Gastrocnemius medialis (tissue), 4 donors: ENCODE measurements around the gene GRB2. TPM values are rescaled to one million over a fixed set of nuclear protein-coding genes. Genes with fewer than 3 reads are reported as not detected.

Source experiments
- ATAC-seq, 2 donors: fragments of 150-250 bp; one replicate each; pipeline ENCODE4 v1.9.1; 2016
- DNase-seq, 2 donors: peaks; one replicate each; pipeline ENCODE4 v3.0.0-alpha.2; 2019
- H3K27ac ChIP-seq, 4 donors: fragments of 200-600 bp; sonication (generic); 1 replicate in 1 of 4; 2 replicates in 3 of 4; pipeline ENCODE4 v1.5.1; 2016 to 2018; ENCODE audit warnings: mild to moderate bottlenecking in 2 of 4, moderate library complexity in 1 of 4
- H3K27me3 ChIP-seq, 3 donors: fragments of 200-600 bp; sonication (generic) in 2 of 3; 1 replicate in 1 of 3; 2 replicates in 2 of 3; pipeline versions ENCODE4 v1.5.1 to v1.6.0; 2016 to 2019; ENCODE audit warnings: mild to moderate bottlenecking in 1 of 3, moderate library complexity in 1 of 3
- H3K36me3 ChIP-seq, 2 donors: fragments of 200-600 bp; sonication (generic) in 1 of 2; one replicate each; pipeline ENCODE4 v1.5.1; 2017 to 2018
- H3K4me1 ChIP-seq, 2 donors: fragments of 200-600 bp; sonication (generic) in 1 of 2; one replicate each; pipeline ENCODE4 v1.5.1; 2016 to 2017; ENCODE audit warnings: mild to moderate bottlenecking in 2 of 2
- H3K4me3 ChIP-seq, 4 donors: fragments of 200-600 bp; sonication (generic) in 3 of 4; 1 replicate in 1 of 4; 2 replicates in 3 of 4; pipeline ENCODE4 v1.5.1; 2016 to 2019; ENCODE audit warnings: mild to moderate bottlenecking in 2 of 4
- H3K9me3 ChIP-seq, 3 donors: fragments of 200-600 bp; sonication (generic) in 2 of 3; 1 replicate in 1 of 3; 2 replicates in 2 of 3; pipeline ENCODE4 v1.5.1; 2016 to 2019
- CTCF ChIP-seq, 5 experiments: fragments of 450-650 bp in 3 of 5; fragments of 200-600 bp in 2 of 5; sonication (generic) in 2 of 5; IDR thresholded peaks in 4 of 5; conservative IDR thresholded peaks in 1 of 5; 1 replicate in 4 of 5; 2 replicates in 1 of 5; pipeline ENCODE4 v1.5.1; 2016 to 2019; ENCODE audit warnings: antibody characterized with exemption in 5 of 5, mild to moderate bottlenecking in 3 of 5, moderate library complexity in 3 of 5
- POLR2A ChIP-seq, 2 donors: fragments of 450-650 bp; IDR thresholded peaks; one replicate each; pipeline ENCODE4 v1.6.1; 2017; ENCODE audit warnings: antibody characterized with exemption in 2 of 2, mild to moderate bottlenecking in 2 of 2, moderate library complexity in 2 of 2
- in situ Hi-C, 4 donors: fragments of 200-750 bp; cut with MboI; loops; one replicate each; pipeline versions ENCODE4 v1.15.0 to v1.8.0; 2017; ENCODE audit warnings: low sequenced_read_pairs in 4 of 4
- intact Hi-C: fragments of 100-400 bp; cut with DNase I; formaldehyde crosslinking; loops from one replicate; pipeline ENCODE4 v1.15.1; 2023; ENCODE audit warnings: low total_unique reads
- total RNA-seq, 4 donors: library from RNA; depleted of rRNA; stranded (reverse); fragments of >200 nt; gene quantifications; one replicate each; pipeline versions ENCODE4 v1.1.0 to v1.2.3, GENCODE V29; 2016

GRB2 gene
- total RNA-seq, 4 donors from 2014 or later: 41.7 to 88.5 (median 68.8) TPM

- H3K27ac ChIP-seq: no peak overlapping the region
These were observed 17.7 kb downstream of the GRB2 start for GRCh38 chr17:75387771-75388170.

GRCh38 chr17:75386430-75386829, 19.0 kb downstream of the GRB2 start:
- Histone ChIP-seq H3K36me3 (no peaks in the 10 kb centered on the region), H3K9me3 (no peaks in the 10 kb centered on the region), H3K27me3 (no peaks in the 10 kb centered on the region), H3K4me1 (peaks cover 21 to 25% of the 10 kb centered on the region in 2 donors), H3K4me3 (no peak overlapping the region), H3K27ac (no peak overlapping the region)
- intact Hi-C loops: no loop called here
- in situ Hi-C loops: no loop called here
- no peak for TF ChIP-seq POLR2A (IDR thresholded peaks at IDR 0.05)
- no peak for TF ChIP-seq CTCF (IDR thresholded peaks at IDR 0.05 in 4 of 5, conservative IDR thresholded peaks at IDR 0.05 in 1 of 5)
- no peak for DNase-seq
- ATAC-seq: no peak

More at GRCh38 chr17:75387771-75388170, 17.7 kb downstream of the GRB2 start:
- DNase-seq: no peak
- Histone ChIP-seq H3K4me3 (no peak overlapping the region), H3K4me1 (peaks cover 30 to 38% of the 10 kb centered on the region in 2 donors), H3K27me3 (no peaks in the 10 kb centered on the region), H3K9me3 (no peaks in the 10 kb centered on the region), H3K36me3 (no peaks in the 10 kb centered on the region)
- ATAC-seq: no peak
- in situ Hi-C loops: no loop called here
- intact Hi-C loops: no loop called here
- TF ChIP-seq CTCF (IDR thresholded peaks at IDR 0.05 in 4 of 5, conservative IDR thresholded peaks at IDR 0.05 in 1 of 5): no peak
- TF ChIP-seq POLR2A (IDR thresholded peaks at IDR 0.05): no peak

DNA sequence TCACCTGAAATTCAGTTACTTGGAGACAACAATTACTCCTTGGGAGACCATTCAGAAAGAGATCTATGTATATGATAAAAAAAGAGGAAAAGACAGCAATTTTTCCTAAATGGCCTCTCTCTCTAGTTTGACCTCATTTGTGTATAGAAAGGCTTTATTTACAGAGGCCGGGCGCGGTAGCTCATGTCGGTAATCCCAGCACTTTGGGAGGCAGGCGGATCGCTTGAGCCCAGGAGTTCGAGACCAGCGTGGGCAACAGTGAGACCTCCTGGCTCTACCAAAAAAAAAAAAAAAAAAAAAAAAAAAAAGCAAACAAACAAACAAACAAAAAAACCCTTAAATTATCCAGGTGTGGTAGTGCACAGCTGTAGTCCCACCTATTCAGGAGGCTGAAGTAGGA, 20.7 kb downstream of the GRB2 start:
- Histone ChIP-seq H3K4me3 (no peak overlapping the region), H3K27me3 (no peaks in the 10 kb centered on the region), H3K4me1 (peaks cover 8% of the 10 kb centered on the region in 2 donors), H3K9me3 (no peaks in the 10 kb centered on the region), H3K36me3 (no peaks in the 10 kb centered on the region), H3K27ac (no peak overlapping the region)
- no peak for DNase-seq
- intact Hi-C loops (no loop called here), in situ Hi-C loops (no loop called here)
- no peak for ATAC-seq
- TF ChIP-seq CTCF (IDR thresholded peaks at IDR 0.05 in 4 of 5, conservative IDR thresholded peaks at IDR 0.05 in 1 of 5): no peak
- no peak for TF ChIP-seq POLR2A (IDR thresholded peaks at IDR 0.05)

DNA sequence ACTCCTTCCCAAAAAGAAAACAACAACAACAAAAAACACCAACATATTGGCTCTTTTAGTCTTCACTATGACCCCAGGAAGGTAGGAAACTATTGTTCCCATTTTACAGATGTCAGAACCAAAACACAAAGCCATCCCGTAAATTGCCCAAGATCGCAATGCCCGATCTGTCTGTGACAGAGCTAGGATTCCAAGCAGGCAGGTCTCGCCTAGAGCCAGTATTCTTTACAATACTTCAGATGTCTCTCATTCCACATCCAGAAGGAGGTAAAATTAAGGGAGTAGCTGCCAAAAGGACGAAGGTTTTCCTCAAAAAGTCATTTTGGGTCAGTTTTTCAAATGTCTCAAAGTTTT, 21.7 kb downstream of the GRB2 start:
- no peak overlapping the region for H3K4me3 ChIP-seq
- ATAC-seq (no peak), DNase-seq (no peak)
- H3K27me3 ChIP-seq: no peaks in the 10 kb centered on the region
- TF ChIP-seq CTCF (IDR thresholded peaks at IDR 0.05 in 4 of 5, conservative IDR thresholded peaks at IDR 0.05 in 1 of 5): no peak
- TF ChIP-seq POLR2A (IDR thresholded peaks at IDR 0.05): no peak
- no peaks in the 10 kb centered on the region for H3K36me3 ChIP-seq
- no peaks in the 10 kb centered on the region for H3K9me3 ChIP-seq
- H3K27ac ChIP-seq: no peak overlapping the region
- intact Hi-C loops: no loop called here
- in situ Hi-C loops: no loop called here
- peaks cover 8% of the 10 kb centered on the region in 2 donors for H3K4me1 ChIP-seq

DNA sequence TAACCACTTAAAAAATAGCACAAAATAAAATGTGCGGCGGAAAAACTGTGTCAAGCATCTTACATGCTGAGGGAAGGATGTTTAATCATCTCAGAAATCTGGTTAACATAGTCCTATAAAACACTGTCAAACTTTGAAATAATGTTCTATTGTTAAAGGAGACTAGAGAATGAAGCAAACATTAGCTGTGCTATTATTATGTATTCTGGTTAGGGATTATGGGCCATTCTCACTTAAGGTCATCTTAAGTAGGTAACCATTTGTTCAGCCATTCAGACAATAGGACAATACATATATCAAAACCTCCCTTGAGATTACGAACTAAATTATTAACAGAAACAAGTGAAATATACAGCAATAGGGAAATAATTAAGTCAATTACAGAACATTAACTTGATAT, 24.7 kb downstream of the GRB2 start:
- Histone ChIP-seq H3K9me3 (no peaks in the 10 kb centered on the region), H3K4me3 (no peak overlapping the region)

More for the DNA sequence above, 24.7 kb downstream of the GRB2 start:
- TF ChIP-seq CTCF (IDR thresholded peaks at IDR 0.05 in 4 of 5, conservative IDR thresholded peaks at IDR 0.05 in 1 of 5) (no peak), POLR2A (IDR thresholded peaks at IDR 0.05) (no peak)
- ATAC-seq: no peak
- Histone ChIP-seq H3K4me1 (peaks cover 3 to 8% of the 10 kb centered on the region in 2 donors), H3K36me3 (no peaks in the 10 kb centered on the region), H3K27ac (no peak overlapping the region), H3K27me3 (no peaks in the 10 kb centered on the region)
- DNase-seq: no peak
- intact Hi-C loops (no loop called here), in situ Hi-C loops (no loop called here)
